BJ (cell line): ENCODE measurements around the gene HOXA5. TPM values are rescaled to one million over a fixed set of nuclear protein-coding genes. Genes with fewer than 3 reads are reported as not detected.

Experiments
- CTCF ChIA-PET: fragments of 350-600 bp; formaldehyde crosslinking; extraction: SDS; loops from one replicate; lab custom pipeline; 2021; ENCODE audit warnings: antibody characterized with exemption, inconsistent platforms; lab: Yijun Ruan, JAX
- POLR2A ChIA-PET: fragments of 300-600 bp; sonication (Branson Sonifier 250); formaldehyde crosslinking; extraction: SDS; loops from one replicate; lab custom pipeline; 2021; ENCODE audit warnings: antibody characterized with exemption; lab: Charles Lee
- DNase-seq: peaks from one replicate; pipeline ENCODE4 v3.0.0-alpha.2; 2011; ENCODE audit warnings: low read depth
- H3K27me3 ChIP-seq: 2 replicates; pipeline ENCODE4 v1.6.0; 2011; ENCODE audit warnings: low read length; ENCODE audit not compliant: control insufficient read depth, insufficient read depth
- H3K36me3 ChIP-seq: 2 replicates; pipeline ENCODE4 v1.5.1; 2011; ENCODE audit warnings: low read length; ENCODE audit not compliant: control insufficient read depth, insufficient read depth
- H3K4me3 ChIP-seq: 2 replicates; pipeline ENCODE4 v1.5.1; 2011; ENCODE audit warnings: low read depth, mild to moderate bottlenecking, control low read depth, low read length
- polyA plus RNA-seq: library from polyadenylated mRNA; depleted of rRNA; stranded (reverse); fragments of >200 nt; gene quantifications from 2 replicates; pipeline ENCODE4 v1.2.3, GENCODE V29; 2011
- TF ChIP-seq, protein P1 (sequence below): IDR thresholded peaks from 2 replicates; pipeline ENCODE4 v1.5.1; 2011; ENCODE audit warnings: low read depth, mild to moderate bottlenecking, control low read depth, inconsistent platforms, low read length, moderate library complexity; ENCODE audit not compliant: insufficient read depth

Gene HOXA5
- polyA plus RNA-seq, 1 experiment = 1.2 TPM

DNA sequence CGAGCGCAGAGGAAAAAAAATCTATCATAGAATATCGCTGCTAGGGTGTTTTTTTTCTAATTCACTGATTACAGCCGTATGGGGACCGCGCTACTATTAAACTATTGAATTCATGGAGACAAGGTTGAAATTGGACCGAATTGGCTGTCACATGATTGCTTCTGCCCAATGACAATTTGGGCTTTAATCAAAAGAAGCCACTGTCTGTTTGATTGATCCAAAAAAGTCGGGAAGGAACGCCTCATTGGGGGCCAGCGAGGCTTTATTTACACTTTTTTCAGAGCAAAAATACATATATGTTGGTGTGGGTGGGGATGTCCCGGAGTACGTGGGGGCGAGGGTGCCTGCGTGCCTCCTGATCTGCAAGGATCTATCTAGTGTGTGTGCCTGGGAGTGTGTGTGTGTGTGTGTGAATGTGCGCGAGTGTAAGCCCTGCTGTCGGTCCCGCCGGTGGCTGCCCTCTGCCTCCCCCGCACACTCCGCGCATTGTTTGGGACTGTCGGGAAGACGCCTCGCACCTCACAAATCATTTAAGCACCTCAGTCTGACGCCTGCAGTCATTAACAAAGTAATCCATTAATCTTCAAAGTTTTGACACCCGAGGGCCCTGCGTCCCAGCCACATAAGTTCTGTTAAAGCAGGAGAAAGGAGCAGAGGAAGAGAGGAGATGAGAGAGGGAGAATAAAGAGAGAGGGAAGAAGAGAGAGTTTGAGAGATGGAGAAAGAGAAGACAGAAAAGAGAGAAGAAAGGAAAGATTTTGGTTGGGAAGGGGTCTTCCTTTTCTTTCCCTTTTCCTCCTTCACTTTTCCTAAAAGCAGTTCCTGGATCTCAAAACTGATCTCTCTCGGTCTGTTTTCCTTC is 40.7 kb downstream of the HOXA5 start, which contains the start of gene HOXA2:
Gene HOXA2 (minus strand): TSS at position 103 of the 862 bp plus-strand sequence. CDS start 183 bp downstream, outside the sequence.
- DNase-seq = no peak
- POLR2A ChIA-PET = no interaction called here
- CTCF ChIA-PET = no interaction called here
- H3K27me3 ChIP-seq = peaks cover 10% of the 10 kb centered on the region
- H3K36me3 ChIP-seq = no peaks in the 10 kb centered on the region
- TF ChIP-seq, protein P1, sequence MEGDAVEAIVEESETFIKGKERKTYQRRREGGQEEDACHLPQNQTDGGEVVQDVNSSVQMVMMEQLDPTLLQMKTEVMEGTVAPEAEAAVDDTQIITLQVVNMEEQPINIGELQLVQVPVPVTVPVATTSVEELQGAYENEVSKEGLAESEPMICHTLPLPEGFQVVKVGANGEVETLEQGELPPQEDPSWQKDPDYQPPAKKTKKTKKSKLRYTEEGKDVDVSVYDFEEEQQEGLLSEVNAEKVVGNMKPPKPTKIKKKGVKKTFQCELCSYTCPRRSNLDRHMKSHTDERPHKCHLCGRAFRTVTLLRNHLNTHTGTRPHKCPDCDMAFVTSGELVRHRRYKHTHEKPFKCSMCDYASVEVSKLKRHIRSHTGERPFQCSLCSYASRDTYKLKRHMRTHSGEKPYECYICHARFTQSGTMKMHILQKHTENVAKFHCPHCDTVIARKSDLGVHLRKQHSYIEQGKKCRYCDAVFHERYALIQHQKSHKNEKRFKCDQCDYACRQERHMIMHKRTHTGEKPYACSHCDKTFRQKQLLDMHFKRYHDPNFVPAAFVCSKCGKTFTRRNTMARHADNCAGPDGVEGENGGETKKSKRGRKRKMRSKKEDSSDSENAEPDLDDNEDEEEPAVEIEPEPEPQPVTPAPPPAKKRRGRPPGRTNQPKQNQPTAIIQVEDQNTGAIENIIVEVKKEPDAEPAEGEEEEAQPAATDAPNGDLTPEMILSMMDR = no peak
- no peak within 1 kb of the TSS for H3K4me3 ChIP-seq

DNA sequence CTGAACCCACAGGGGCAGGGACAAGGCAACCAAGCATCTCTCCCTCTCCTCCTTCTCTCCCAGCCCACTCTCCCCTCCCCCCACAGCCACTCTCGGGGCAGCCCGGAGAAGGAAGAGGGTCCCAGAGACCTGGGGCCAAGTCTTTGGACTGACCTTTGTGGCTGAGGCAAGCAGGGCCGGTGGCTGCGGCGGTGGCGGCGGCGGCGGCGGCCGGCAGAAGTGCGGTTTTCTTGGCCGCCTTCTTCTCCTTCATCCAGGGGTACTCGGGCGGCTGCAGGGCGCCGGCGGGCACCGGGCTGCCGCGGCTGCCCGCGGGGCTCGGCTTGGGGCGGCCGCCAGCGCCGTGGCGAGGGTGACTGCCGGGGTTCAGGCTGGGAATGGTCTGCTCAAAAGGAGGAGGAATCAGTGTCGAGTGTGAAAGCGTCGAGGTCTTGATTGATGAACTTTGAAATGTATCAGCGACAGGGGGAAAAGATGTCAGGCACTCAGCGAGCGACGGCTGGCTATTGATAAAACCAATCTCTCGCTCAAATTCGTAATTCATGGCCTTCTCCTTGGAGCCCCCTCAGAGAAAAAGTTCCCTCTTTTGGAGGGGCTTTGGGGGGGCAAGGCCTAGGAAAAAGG is 41.4 kb downstream of the HOXA5 start:
- Histone ChIP-seq H3K4me3 (no peak overlapping the region), H3K27me3 (peaks cover 10% of the 10 kb centered on the region), H3K36me3 (no peaks in the 10 kb centered on the region)
- TF ChIP-seq, protein P1 = no peak
- ChIA-PET CTCF (no interaction called here), POLR2A (no interaction called here)
- DNase-seq = no peak

DNA sequence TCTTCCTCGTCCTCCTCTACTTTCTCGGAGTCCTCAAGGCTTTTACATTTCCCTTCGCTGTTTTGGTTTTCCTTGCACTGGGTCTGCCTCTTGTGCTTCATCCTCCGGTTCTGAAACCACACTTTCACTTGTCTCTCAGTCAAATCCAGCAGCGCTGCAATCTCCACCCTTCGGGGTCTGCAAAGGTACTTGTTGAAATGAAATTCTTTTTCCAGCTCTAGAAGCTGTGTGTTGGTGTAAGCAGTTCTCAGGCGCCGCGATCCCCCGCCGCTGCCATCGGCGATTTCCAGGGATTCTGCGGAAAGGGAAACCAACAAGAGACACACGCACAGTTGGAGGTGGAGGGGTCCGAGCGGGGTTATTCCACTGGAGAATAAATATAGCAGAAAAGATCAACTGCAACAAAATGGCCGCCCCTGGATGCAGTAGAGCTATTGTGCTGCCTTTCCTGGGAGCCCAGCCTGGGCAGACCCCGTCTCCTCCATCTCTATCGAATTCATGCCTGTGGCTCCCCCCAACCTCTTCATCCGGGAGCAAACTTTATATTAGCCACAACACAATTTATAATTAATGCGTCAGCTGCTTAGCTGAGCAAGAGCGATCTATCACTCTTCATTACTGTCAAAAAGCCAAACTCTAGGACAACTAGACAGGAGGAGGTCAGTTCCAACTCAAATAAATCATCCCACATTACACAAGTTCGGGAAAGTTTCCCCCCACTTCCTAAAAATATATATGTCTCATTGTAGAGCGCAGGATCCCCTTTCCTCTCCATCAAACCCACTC is 42.1 kb downstream of the HOXA5 start:
- DNase-seq = no peak
- ChIA-PET POLR2A (no interaction called here), CTCF (no interaction called here)
- Histone ChIP-seq H3K27me3 (peaks cover 9% of the 10 kb centered on the region), H3K36me3 (no peaks in the 10 kb centered on the region), H3K4me3 (no peak overlapping the region)
- TF ChIP-seq, protein P1 = no peak

DNA sequence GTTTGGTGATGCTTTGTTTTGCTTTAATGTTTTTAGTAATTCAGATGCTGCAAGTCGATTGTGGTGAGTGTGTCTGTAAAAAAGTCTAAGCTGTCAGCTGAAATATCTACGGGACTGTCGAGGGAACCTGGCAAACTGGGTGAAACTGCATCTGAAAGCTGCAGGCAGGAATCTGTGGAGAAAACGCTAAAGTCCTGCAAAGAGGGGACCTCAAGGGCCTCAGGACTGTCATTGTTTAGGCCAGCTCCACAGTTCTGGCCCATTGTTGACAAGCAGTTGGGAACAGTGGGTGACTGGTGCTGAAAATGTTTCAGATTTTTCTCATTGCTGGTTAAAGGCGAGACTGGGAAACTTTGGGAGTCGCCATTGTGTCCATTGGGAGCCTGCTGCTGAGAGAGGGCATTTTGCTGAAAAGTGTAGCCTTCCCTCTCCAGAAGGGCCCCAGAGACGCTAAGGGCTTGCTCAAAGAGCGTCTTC is 42.7 kb downstream of the HOXA5 start:
- ChIA-PET POLR2A (no interaction called here), CTCF (no interaction called here)
- no peaks in the 10 kb centered on the region for H3K36me3 ChIP-seq
- TF ChIP-seq, protein P1 = no peak
- no peak overlapping the region for H3K4me3 ChIP-seq
- DNase-seq = no peak
- peaks cover 7% of the 10 kb centered on the region for H3K27me3 ChIP-seq
